ENCODE results near the gene TRPC5OS.

DNA sequence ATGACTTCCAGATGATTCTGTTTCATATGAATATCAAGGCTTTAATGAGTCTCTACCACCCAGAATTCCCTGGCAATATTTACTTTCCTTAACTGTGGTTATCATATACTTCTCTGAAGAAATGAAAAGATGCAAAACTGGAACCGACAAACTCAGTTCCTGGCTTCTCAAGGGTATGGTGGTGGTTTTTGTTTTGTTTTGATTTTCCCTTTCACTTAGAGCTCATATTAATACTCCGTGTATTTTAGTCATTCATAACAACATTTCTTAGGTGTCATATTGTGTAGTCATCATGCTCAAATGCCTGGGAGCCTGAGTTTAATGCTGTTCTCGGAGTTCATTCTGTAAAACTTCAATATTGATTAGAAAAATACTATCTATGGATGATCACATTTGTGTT is 665 bp downstream of the TRPC5OS start:
- no peak for TF ChIP-seq CTCF (IDR thresholded peaks at IDR 0.05)
- TF ChIP-seq POLR2A (IDR thresholded peaks at IDR 0.05) = no peak

All from body of pancreas (tissue), 4 donors.